ENCODE data around the gene DACH1.

DACH1 gene

DNA sequence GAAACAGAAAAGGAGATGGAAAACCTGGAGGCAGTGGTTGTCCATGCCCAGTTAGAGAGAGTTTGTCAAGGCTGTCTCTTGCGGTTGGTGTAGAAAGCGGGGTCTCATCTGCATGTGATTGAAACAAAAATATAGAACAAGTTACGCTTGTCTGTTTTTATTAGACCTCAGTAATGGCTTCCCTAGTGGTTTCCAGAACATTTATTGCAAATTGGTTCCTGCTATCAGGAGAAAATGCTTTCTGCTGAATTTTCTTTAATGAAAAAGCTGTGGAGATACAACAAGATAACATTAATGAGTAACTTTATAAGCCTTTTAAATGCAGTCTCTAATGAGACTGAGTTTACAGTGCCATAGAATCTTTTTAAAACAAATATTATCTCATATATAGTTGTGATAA lies 378.0 kb downstream of the DACH1 start:
- no peak for DNase-seq (ENCODE audit: low spot score)

DNA sequence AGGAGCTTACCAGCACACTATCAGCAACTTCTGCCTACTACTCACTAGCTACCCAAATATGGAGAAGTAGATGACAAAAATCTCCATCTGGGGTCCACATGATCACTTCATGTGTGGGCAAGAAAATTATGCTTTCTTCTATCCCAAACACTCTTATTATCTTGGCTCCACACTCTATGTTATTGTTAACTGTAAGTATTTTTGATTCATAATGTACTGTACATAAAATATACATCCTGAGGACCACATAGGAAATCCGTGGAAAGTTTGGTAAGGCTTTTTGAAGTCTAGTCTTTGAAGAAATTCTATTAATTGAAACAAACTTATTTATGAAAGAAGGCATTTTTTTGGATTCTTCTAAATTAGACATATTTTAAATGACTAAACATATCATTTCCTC lies 378.8 kb downstream of the DACH1 start:
- DNase-seq (ENCODE audit: low spot score): no peak

DNA sequence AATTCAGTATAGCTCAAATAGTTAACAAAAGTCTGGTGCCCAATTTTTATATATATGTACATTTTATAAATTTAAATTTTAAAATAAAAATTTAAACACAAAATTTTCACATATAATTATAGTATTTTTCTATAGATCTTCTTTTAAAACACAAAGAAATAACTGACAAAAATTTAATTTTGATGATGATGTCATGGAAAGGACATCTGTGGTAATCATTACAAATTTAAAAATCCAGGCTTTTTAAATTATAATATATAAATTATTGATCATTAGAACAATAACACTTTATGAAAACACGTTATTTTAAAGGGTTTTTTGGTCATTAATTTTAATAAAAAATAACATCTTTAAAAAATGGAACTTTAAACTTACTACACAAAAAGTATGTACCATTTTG lies 381.1 kb downstream of the DACH1 start:
- no peak for DNase-seq (ENCODE audit: low spot score)

DNA sequence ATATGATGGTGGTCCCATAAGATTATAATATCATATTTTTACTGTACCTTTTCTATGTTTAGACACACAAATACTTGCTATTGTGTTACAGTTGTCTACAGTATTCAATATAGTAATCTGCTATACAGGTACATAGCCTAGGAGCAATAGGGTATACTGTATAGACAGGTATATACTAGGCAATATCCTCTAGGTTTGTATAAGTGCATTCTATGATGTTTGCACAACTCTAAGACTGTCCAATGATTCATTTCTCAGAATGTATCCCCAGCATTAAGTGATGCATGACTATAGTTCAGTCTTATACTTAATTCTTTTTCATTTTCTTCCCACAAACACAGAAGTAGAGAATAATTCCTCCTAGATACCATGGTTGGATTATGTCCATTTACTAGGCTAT lies 383.3 kb downstream of the DACH1 start:
- DNase-seq (ENCODE audit: low spot score): no peak

DNA sequence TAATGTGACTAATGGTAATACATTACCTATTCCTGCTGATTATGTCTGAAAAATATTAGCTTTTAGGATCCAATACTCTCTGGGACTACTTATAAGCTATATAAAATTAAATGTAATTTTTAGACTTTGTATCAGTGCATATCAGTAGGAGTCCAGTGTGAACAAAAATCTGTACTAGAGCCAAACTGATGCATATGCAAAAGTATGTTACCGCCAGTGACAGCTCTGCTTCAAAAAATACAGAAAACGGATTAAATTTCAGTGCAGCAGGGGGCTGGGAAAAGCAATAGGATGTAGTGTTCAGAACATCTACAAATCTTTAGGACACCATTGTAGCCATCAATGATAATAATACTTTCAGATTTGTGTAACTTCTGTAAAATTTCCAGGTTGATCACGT lies 385.5 kb downstream of the DACH1 start:
- no peak for DNase-seq (ENCODE audit: low spot score)

DNA sequence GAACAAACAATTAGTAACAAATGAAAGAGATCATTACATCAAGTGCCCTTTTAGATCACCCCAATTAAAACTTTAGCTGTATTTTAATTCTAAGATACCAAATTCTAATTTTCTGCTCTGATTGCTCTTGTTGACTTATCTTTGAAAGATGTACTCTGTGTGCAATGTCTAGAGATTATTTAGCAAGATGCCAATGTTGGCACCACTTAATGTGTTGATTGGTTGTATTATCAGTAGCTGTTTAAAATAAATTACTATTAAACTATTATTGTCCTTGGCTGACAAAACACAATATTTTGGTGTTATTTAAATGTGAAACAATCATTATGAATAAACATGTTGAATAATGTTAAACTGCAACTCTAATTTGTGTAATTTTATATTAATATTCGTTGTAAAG lies 386.0 kb downstream of the DACH1 start:
- DNase-seq (ENCODE audit: low spot score): no peak

DNA sequence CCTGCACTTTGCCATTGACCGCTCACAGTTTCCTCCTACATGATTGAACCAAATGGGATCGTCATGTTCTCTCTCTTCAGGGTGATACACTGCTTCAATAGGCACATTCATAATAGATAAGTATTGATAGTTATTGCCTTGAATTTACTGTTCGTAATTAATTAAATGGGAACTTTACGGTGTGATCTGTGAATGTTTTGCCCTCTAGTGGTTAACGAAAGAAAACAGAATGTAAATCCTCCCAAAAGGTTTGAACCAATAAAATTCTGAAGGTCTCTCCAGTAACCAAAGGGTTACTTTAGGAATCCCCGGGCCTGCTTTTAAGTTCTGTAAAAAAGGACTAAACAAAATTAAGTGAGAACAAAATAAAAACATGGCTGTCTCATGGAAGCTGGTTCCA lies 389.3 kb downstream of the DACH1 start:
- DNase-seq (ENCODE audit: low spot score): no peak

DNA sequence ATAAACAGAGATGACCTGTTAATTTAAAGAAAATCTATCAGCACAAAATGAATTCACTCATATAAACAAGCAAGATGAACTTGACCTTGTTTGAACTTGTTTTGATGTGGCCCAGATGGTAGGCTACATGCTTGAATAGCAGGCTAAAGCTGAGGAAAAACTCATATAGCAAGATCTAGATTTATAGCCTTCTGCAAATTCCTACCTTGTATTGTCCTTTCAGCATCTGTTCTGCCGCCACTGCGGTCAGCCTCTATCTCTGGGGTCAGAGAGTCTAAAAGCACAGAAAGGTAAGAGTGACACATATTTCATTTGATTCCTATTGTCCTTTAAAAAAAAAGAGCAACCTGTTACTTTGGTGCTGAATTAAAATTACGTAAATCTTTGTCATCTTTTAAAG lies 392.1 kb downstream of the DACH1 start:
- DNase-seq (ENCODE audit: low spot score): no peak

DNA sequence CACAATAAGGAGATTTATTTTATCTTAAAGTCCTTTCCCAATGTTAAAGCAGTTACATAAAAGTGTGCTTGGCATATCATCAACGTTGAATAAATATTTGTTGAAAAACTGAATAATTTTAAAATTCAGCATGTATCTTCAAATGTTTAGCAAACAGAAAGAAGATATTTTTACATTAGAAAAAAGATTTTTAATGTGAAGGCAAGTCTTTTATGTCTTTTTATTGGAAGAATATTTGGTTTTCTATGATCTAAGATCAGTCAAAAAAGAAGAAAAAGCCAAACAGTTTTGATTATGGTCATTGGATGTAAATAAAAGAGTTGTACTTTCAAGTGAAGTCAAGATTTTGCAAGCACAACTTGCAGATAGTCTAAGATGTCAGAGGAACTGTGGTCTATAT lies 397.4 kb downstream of the DACH1 start:
- no peak for DNase-seq (ENCODE audit: low spot score)

DNA sequence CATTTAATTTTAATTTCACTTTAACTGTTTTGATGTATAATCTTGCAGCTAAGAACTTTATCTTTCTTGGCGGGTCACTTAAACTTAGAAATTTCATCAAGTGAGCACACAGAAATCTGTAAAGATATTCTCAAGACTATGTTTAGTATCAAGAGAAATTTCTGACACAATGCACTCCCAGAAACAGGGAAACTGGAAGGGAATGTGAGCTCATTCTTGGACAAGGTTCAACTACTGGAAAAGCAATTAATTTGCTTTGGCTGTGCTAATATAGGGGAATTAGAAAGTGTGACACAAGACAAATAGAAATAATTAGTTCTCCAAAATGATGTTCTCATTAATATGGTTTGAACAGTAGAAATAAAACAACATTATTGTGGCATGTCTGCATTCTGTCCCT lies 402.3 kb downstream of the DACH1 start:
- no peak for DNase-seq (ENCODE audit: low spot score)

DNA sequence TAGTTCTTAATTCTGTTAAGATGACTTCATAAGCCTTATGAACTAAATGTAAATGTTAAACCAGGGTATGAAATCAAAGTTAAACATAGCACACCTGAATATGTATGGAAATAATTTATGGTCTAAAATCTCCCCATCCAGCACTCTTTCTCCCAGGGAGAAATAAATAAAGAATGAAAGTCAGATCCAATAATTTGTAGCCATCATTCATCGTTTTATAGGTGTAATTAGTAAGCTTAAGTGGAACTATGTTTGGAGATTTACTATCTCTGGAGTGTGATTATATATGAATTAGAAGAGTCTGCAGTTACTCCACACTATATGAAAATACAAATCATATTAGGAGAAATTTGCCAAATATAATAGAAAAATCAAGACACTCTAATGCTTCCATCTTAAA lies 405.1 kb downstream of the DACH1 start:
- DNase-seq (ENCODE audit: low spot score): no peak

DNA sequence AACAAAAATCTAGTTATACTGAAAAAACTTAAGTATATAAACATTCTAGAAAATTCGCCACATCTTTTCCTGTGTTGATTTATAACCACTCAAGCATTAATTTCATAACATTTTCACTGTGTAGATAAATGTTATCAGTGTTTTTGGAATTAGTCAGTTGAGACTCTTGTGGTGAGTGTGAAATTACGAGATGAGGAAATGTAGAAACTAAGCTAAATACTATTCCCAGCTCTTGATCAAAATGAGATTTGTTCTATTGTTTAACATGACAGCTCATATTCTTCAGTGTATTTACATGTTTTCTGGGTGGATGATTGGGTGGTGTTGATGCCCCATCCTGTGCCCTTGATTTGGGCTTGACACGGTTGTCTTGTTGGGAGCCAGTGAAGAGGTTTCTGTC lies 406.8 kb downstream of the DACH1 start:
- no peak for DNase-seq (ENCODE audit: low spot score)

DNA sequence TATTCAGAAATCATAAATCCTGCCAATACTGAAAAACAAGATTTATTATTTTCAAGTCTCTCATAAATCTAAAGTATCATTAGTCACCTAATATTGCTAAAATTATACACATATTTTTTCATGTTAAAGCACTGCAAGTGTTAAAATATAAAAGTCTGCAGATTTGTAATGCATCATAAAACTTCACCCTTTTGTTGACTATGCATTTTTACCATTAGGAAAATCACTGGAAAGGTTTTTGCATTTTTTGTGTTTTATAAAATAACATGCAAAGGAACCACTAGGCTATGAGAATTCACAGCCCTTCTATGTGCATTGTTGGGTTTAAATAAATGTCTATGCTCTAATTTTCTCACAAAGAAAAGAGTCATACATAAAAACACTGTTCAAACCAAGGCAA lies 407.3 kb downstream of the DACH1 start:
- DNase-seq (ENCODE audit: low spot score): no peak

DNA sequence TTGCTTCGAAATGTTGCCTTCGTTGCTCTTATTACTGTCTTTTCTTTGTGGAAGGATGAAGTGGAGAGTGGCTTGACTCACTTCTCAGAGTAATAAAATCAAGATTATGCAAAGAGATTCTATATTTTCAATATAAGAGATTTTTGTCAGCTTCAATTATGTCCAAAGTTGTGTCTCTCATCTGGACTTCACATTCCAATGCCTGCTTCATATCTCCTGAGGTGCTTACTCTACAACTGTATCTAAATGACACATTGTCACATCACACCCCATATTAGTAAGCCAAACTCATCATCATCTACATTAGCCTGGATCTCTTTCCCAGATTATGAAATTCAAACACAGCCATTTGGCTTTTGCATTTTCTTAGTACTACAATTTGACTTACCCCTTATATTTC lies 409.4 kb downstream of the DACH1 start:
- no peak for DNase-seq (ENCODE audit: low spot score)

DNA sequence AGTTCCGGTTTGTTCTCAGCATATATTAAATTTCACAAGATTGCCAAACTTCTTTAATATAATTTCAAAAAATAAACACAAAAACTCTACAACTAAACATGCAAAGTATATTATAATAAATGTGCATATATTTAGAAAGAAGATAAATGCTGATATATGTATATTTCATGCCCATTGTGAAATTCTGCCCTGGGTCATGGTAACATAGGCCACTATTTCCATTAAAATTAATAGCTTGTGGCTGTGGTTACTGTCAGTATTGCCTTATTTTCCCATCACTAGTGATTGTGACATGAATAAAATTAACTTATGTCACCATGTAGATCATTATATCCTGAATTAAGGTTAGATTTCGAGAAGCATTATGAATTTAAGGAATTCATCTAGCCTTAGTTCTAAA lies 410.9 kb downstream of the DACH1 start:
- DNase-seq (ENCODE audit: low spot score): no peak

DNA sequence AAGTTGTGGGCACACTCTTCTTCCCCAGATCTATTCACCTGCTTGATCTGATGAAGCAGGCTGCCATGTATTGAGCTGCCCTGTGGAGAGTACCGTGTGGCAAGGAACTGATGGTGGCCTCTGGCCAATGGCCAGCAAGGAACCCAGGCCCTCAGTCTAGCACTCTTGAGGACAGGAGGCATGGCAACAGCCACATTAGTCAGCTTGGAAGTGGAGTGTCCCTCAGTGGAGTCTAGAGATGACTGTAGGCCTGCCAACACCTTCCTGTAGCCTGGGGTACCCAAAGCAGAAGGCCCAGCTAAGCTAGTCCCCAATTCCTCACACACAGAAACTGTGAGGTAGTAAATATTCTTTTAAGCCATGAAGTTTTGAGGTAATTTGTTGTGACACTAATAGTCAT lies 412.5 kb downstream of the DACH1 start:
- no peak for DNase-seq (ENCODE audit: low spot score)

DNA sequence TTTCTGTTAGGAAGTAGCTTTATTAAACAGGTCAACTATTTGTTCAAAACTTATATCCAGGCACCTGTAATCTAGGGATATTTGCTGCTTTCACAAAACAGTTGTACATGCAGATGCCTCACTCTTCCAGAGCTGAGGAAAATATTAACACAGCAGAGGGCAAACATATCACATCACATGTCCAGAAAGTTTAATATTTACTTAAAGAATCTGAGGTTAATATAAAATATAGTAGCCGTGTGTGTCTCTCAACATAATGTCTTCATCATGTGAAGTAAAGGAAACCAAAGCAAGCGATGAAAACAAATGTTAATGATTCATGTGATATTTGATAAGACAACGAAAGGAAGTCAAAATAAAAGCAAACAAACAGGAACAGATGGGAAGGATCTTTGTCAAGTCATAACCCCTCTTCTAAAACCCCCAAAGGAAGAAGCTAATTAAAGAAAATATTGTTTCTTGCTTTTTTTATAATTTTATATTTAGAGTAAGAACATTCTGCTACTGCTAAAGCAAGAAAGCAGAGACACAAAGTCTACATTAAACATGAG lies 418.8 kb downstream of the DACH1 start:
- no peak for DNase-seq (ENCODE audit: low spot score)

DNA sequence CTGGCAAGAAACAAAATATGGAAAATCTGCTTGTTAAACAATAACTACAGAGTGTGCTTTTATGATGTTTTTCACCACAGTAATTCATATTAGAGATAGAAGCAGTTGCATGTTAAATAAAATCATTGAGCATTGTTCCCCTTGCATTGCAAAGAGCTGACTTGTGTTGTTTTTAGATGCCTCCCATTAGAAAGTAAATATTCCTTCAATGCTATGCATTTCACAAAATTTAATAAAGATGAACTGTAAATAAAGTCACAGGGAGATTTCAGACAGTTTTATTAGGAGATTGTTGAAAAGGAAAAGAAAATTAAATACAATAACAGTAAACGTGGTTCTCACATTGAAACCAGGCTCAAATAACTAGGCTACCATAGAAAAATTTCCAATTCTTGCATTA lies 429.3 kb downstream of the DACH1 start:
- DNase-seq (ENCODE audit: low spot score): no peak

DNA sequence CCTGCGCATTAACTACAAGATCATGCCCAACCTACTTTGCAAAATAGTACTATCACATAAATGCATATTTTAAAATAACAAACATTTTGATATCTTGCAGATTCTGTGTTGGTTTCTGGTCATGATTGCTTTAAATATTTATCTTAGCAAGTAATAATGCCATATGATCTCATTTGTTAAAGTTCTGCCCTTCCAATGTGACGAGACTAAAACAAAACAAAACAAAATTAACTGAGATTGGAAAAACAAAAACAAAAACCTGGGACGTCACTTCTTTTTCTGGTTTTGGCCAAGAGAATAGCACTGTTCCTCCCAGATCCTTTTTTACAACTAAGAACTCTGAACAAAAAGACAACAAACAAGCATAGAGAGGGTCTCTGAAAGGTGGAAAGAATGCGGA lies 436.3 kb downstream of the DACH1 start:
- DNase-seq (ENCODE audit: low spot score): no peak

DNA sequence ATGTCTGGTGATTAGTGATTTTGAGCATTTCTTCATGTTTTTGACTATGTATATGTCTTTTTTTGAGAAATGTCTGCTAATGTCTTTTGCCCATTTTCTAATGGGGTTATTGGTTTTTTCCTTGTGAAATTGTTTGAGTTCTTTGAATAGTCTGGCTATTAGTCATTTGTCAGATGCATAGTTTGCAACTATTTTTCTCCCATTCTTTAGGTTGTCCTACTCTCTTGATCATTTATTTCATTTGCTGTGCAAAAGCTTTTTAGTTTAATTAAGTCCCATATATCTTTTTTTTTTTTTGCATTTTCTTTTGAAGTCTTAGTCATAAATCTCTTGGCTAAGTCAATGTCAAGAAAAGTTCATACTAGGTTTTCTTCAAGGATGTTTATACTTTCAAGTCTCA lies 449.8 kb downstream of the DACH1 start:
- peak; percentile 38 for DNase-seq (ENCODE audit: low spot score)

DNA sequence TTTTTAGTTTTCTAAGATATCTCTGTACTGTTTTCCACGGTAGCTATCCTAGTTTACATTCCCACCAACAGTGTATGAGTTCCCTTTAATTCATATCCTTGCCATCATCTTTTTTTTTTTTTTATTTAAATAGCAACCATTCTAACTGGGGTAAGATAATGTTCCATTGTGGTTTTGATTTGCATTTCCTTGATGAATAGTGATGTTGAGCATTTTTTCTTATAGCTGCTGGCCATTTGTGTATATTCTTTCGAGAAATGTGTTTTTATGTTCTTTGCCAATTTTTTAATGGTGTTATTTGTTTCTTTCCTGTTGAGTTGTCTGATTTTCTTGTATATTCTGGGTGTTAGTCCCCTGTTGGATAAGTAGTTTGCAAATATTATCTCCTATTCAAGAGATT lies 454.8 kb downstream of the DACH1 start:
- no peak for DNase-seq (ENCODE audit: low spot score)

DNA sequence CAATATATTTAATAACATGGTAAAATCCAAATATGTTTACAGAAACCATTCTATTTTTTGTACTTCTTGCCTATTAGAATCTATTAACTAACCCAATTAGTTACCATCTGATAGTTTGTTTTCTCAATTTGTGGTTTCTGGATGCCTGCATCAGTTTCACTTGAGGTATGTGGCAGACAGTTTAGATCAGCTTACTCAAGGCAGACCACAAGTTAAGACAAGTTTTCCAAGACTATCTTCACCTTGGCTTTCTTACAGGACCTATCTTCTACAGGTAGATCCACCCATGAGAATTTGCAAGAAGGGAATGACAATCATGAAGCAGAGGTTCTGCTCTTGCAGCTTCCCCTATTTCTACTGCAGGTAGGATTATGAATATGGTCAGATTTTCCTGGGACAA lies 458.6 kb downstream of the DACH1 start:
- no peak for DNase-seq (ENCODE audit: low spot score)

DNA sequence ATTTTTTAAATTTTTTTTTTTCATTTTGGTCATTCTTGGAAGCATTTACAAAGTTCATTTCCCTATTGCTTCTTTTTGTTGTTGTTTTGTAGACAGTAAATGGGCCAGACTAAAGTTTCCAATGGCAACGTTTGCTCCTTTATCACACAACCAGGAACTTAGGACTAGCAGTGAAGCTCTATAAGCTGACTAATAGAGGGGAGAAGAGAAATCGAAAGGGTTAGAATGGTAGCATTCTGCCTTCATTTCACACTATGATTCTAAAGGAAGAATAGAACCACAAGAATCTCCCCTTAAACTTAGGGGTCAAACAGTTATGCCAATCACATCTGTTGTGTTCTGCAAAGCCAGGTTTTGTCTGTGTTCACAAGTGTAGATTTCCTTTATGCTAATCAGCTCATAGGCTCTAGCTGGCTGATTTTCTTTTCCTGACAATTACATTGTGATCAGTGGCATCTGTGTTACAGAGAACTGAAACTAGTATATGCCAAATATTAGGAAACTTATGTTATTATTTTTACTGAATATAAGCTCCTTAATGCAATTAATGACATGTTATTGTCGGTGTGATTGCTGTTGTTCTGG lies 467.3 kb downstream of the DACH1 start:
- DNase-seq (ENCODE audit: low spot score): no peak

DNA sequence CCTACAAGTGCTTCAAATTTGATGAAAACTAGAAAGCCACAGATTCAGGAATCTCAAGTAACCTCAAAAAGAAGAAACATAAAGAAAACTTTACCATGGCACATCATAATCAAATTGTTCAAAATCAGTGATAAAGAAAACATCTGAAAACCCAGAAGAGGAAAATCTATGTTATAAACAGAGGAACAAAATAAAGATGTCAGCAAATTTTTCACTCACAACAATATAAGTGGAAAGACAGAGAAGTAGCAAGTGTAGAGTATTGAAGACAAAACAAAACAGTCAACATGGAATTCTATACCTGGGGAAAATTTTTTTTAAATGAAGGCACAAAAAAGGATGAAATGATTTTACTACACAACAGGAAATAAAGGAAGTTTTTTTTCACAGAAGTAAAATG lies 470.9 kb downstream of the DACH1 start:
- DNase-seq (ENCODE audit: low spot score): no peak

DNA sequence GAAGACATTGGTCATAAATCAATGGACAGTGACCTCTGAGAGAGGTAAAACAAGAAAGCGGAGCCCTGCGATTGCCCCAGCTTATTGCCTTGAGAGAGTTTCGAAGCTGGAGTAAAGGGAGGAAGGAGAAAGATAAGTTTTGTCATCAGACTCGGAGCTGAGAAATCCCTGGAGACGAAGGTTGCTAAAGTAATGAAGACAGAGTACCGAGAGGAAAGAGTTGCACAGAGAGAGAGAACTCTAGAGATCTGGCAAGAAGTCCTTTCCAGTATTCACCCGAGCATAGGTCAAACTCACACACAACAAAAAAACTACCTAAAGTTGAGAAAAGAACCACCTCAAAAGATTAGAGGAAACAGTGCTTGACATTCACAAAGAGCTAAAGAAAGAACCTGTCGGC lies 472.0 kb downstream of the DACH1 start:
- DNase-seq (ENCODE audit: low spot score): no peak
